AG09309 (cell line): ENCODE results near the gene TSPAN4.

ENCODE experiments used
- DNase-seq: peaks from one replicate; pipeline ENCODE4 v3.0.0-alpha.2; 2010; ENCODE audit warnings: low read depth
- H3K4me3 ChIP-seq: 2 replicates; pipeline ENCODE4 v1.5.1; 2011; ENCODE audit warnings: mild to moderate bottlenecking, low read depth, low read length, moderate library complexity; ENCODE audit not compliant: control insufficient read depth
- CTCF ChIP-seq: IDR thresholded peaks from 2 replicates; pipeline ENCODE4 v1.5.1; 2011; ENCODE audit warnings: mild to moderate bottlenecking, low read depth, low read length, inconsistent platforms; ENCODE audit not compliant: insufficient read depth, control insufficient read depth; ENCODE audit errors: missing control alignments

TSPAN4 gene

GRCh38 chr11:859394-860131 lies 16.9 kb downstream of the TSPAN4 start:
- no peak for TF ChIP-seq CTCF
- DNase-seq, result peak; percentile 21
- H3K4me3 ChIP-seq, result no peak overlapping the region

- no peak for TF ChIP-seq CTCF
- no peak overlapping the region for H3K4me3 ChIP-seq
- no peak for DNase-seq
Observed at GRCh38 chr11:860234-861104, 17.8 kb downstream of the TSPAN4 start.

DNA sequence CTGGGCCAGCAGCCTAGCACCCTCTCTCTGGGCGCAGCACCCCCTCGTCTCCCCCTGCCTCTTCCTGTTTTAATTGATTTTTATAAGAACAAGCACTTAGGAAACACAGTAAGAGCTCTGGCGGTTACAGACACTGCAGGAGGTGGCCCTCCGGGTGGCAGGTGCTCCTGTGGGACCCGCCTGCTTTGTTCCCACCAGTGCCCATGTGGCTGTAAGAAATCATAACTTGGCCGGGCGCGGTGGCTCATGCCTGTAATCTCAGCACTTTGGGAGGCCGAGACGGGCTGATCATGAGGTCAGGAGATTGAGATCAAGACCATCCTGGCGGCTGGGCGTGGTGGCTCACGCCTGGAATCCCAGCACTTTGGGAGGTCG lies 18.4 kb downstream of the TSPAN4 start:
- TF ChIP-seq CTCF, result no peak
- no peak for DNase-seq
- H3K4me3 ChIP-seq, result no peak overlapping the region

- H3K4me3 ChIP-seq, result no peak overlapping the region
- no peak for TF ChIP-seq CTCF
- DNase-seq, result no peak
Observed at GRCh38 chr11:862081-862661, 19.5 kb downstream of the TSPAN4 start.

GRCh38 chr11:862696-863022 lies 20.0 kb downstream of the TSPAN4 start:
- H3K4me3 ChIP-seq, result no peak overlapping the region
- DNase-seq, result no peak
- TF ChIP-seq CTCF, result no peak

- DNase-seq, result no peak
- no peak for TF ChIP-seq CTCF
- H3K4me3 ChIP-seq, result no peak overlapping the region
Observed at GRCh38 chr11:863023-863909, 20.6 kb downstream of the TSPAN4 start.
